ENCODE data around the gene SYNJ2BP. TPM values are rescaled to one million over a fixed set of nuclear protein-coding genes. Genes with fewer than 3 reads are reported as not detected.

SYNJ2BP gene
- total and polyA plus RNA-seq, 2 of the 13 experiments (the other 11 are each of a cell fraction or from before 2014, with no cell fraction given), result 18.1 to 28.6 TPM

DNA sequence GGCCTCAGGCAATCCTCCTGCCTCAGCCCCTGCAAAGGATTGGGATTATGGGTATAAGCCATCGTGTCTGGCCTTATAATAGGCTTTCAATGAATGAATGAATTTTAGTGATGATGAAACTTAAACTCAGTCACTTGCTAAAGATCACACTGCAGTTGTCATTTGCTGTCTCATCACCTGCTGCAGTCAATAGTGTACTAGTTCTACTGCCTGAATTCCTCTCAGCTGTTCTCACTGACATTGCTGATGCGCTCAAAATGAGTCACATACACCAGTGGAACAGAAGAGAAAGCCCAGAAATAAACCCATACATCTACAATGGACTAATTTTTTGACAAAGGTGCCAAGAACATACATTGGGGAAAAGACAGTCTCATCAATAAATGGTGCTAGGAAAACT is 5.6 kb upstream of the SYNJ2BP start:
- intact Hi-C loops (cut with micrococcal nuclease; ENCODE audit: unreplicated experiment) (no loop called here), in situ Hi-C loops (cut with HindIII; ENCODE audit: extremely low pct_ligation_motif_present, low pct_unique_long_range_greater_than_20kb) (no loop called here)
- Histone ChIP-seq H2AFZ (ENCODE audit: low read length) (no peak overlapping the region), H3K9ac (ENCODE audit: insufficient read depth, low read depth, low read length) (no peak overlapping the region), H3K36me3 (replicated peaks in 1 of 2; ENCODE audit: control insufficient read depth in 1 of 2, insufficient read depth in 2 of 2, low read length in 2 of 2) (no peaks in the 10 kb centered on the region), H3K79me2 (ENCODE audit: insufficient read depth, low read length) (no peaks in the 10 kb centered on the region), H3K4me1 (ENCODE audit: insufficient read depth, low read length) (peaks cover 1% of the 10 kb centered on the region; the same call in 1 of the 2 replicates), H3K27ac (ENCODE audit: extremely low read length, insufficient read depth, low read length) (no peak overlapping the region), H3K4me2 (ENCODE audit: low read depth, low read length) (no peak overlapping the region), H4K20me1 (ENCODE audit: insufficient read depth, low read length) (no peaks in the 10 kb centered on the region), H3K9me3 (ENCODE audit: low read length) (peaks cover 8% of the 10 kb centered on the region; the same call in 1 of the 2 replicates), H3K4me3 (replicated peaks in 1 of 3; ENCODE audit: insufficient read depth in 1 of 3, low read depth in 2 of 3, low read length in 3 of 3) (no peak overlapping the region), H3K27me3 (ENCODE audit: control insufficient read depth in 1 of 2, insufficient read depth in 2 of 2, low read length in 2 of 2) (peaks cover 0 to under 1% of the 10 kb centered on the region in 2 experiments; a peak in 1 of 5 replicates)
- no peak for TF ChIP-seq MTA1 (CRISPR knock-in tag; IDR thresholded peaks at IDR 0.05; ENCODE audit: borderline replicate concordance)
- TF ChIP-seq ZFP62 (CRISPR knock-in tag; IDR thresholded peaks at IDR 0.05), result no peak
- TF ChIP-seq, protein P1, sequence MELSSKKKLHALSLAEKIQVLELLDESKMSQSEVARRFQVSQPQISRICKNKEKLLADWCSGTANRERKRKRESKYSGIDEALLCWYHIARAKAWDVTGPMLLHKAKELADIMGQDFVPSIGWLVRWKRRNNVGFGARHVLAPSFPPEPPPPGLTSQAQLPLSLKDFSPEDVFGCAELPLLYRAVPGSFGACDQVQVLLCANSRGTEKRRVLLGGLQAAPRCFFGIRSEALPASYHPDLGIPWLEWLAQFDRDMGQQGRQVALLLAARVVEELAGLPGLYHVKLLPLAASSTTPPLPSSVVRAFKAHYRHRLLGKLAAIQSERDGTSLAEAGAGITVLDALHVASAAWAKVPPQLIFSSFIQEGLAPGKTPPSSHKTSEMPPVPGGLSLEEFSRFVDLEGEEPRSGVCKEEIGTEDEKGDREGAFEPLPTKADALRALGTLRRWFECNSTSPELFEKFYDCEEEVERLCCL (CRISPR knock-in tag; IDR thresholded peaks at IDR 0.05; ENCODE audit: borderline replicate concordance), result no peak
- TF ChIP-seq CREB3 (CRISPR knock-in tag; IDR thresholded peaks at IDR 0.05), result no peak
- TF ChIP-seq, protein P2, sequence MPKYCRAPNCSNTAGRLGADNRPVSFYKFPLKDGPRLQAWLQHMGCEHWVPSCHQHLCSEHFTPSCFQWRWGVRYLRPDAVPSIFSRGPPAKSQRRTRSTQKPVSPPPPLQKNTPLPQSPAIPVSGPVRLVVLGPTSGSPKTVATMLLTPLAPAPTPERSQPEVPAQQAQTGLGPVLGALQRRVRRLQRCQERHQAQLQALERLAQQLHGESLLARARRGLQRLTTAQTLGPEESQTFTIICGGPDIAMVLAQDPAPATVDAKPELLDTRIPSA (CRISPR knock-in tag; IDR thresholded peaks at IDR 0.05; ENCODE audit: borderline replicate concordance), result no peak
- no peak for TF ChIP-seq ETV6 (CRISPR knock-in tag; conservative IDR thresholded peaks at IDR 0.05)
- no peak for TF ChIP-seq POLR2A (IDR thresholded peaks at IDR 0.05; ENCODE audit: insufficient read depth in 1 of 2, low read depth in 2 of 2, low read length in 2 of 2)
- no peak for TF ChIP-seq ZNF207 (IDR thresholded peaks at IDR 0.05; ENCODE audit: borderline replicate concordance)
- TF ChIP-seq, protein P3, sequence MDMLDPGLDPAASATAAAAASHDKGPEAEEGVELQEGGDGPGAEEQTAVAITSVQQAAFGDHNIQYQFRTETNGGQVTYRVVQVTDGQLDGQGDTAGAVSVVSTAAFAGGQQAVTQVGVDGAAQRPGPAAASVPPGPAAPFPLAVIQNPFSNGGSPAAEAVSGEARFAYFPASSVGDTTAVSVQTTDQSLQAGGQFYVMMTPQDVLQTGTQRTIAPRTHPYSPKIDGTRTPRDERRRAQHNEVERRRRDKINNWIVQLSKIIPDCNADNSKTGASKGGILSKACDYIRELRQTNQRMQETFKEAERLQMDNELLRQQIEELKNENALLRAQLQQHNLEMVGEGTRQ (IDR thresholded peaks at IDR 0.05; ENCODE audit: low read depth, low read length), result no peak
- TF ChIP-seq, protein P3 (CRISPR knock-in tag; IDR thresholded peaks at IDR 0.05; ENCODE audit: borderline replicate concordance), result no peak
- TF ChIP-seq, protein P4, sequence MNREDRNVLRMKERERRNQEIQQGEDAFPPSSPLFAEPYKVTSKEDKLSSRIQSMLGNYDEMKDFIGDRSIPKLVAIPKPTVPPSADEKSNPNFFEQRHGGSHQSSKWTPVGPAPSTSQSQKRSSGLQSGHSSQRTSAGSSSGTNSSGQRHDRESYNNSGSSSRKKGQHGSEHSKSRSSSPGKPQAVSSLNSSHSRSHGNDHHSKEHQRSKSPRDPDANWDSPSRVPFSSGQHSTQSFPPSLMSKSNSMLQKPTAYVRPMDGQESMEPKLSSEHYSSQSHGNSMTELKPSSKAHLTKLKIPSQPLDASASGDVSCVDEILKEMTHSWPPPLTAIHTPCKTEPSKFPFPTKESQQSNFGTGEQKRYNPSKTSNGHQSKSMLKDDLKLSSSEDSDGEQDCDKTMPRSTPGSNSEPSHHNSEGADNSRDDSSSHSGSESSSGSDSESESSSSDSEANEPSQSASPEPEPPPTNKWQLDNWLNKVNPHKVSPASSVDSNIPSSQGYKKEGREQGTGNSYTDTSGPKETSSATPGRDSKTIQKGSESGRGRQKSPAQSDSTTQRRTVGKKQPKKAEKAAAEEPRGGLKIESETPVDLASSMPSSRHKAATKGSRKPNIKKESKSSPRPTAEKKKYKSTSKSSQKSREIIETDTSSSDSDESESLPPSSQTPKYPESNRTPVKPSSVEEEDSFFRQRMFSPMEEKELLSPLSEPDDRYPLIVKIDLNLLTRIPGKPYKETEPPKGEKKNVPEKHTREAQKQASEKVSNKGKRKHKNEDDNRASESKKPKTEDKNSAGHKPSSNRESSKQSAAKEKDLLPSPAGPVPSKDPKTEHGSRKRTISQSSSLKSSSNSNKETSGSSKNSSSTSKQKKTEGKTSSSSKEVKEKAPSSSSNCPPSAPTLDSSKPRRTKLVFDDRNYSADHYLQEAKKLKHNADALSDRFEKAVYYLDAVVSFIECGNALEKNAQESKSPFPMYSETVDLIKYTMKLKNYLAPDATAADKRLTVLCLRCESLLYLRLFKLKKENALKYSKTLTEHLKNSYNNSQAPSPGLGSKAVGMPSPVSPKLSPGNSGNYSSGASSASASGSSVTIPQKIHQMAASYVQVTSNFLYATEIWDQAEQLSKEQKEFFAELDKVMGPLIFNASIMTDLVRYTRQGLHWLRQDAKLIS (CRISPR knock-in tag; IDR thresholded peaks at IDR 0.05), result no peak
- no peak for TF ChIP-seq ZNF230 (CRISPR knock-in tag; IDR thresholded peaks at IDR 0.05)
- TF ChIP-seq, protein P5, sequence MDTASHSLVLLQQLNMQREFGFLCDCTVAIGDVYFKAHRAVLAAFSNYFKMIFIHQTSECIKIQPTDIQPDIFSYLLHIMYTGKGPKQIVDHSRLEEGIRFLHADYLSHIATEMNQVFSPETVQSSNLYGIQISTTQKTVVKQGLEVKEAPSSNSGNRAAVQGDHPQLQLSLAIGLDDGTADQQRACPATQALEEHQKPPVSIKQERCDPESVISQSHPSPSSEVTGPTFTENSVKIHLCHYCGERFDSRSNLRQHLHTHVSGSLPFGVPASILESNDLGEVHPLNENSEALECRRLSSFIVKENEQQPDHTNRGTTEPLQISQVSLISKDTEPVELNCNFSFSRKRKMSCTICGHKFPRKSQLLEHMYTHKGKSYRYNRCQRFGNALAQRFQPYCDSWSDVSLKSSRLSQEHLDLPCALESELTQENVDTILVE (CRISPR knock-in tag; IDR thresholded peaks at IDR 0.05), result no peak
- POLR2A ChIA-PET, result no interaction called here
- ATAC-seq, result no peak
- WGBS (ENCODE audit: low lambda C conversion rate), result 5% methylated on average over 2 of the region's 2 CpGs
- BruUV-seq (replicated peaks), result no TSS peak
- no peak for FAIRE-seq
- CTCF ChIA-PET (ENCODE audit: low intra/inter-chr PET ratio, low total read pairs), result no interaction called here
- DNase-seq (ENCODE audit: low spot score), result no peak

Measured in HepG2 (cell line).